CD4-positive, alpha-beta T cell (primary cell): ENCODE results near the gene HIGD2B. TPM values are rescaled to one million over a fixed set of nuclear protein-coding genes. Genes with fewer than 3 reads are reported as not detected.

ENCODE experiments used
- ATAC-seq: fragments of 200-7000 bp; cut with Tn5 transposase; one replicate; pipeline ENCODE4 v1.10.0; 2022; ENCODE audit warnings: mild to moderate bottlenecking; ENCODE audit not compliant: poor library complexity
- CTCF ChIA-PET: fragments of 350-600 bp; sonication (Branson Sonifier 250); formaldehyde crosslinking; loops from one replicate; lab custom pipeline; 2021; ENCODE audit warnings: antibody characterized with exemption, inconsistent platforms; lab: Charles Lee
- POLR2A ChIA-PET: fragments of 350-600 bp; sonication (Branson Sonifier 250); formaldehyde crosslinking; loops from one replicate; lab custom pipeline; 2021; ENCODE audit warnings: antibody characterized with exemption, inconsistent platforms; lab: Charles Lee
- DNase-seq, 14 experiments: peaks; one replicate each; pipeline ENCODE4 v3.0.0-alpha.2; 2013 to 2020; ENCODE audit warnings: mixed read lengths in 2 of 14
- H3K27ac ChIP-seq, 2 donors: one replicate each; pipeline versions ENCODE4 v1.5.1 to v1.7.0; 2013; ENCODE audit warnings: low read length in 2 of 2, low read depth in 1 of 2, mild to moderate bottlenecking in 1 of 2
- H3K27me3 ChIP-seq, 2 experiments: 1 replicate in 1 of 2; 2 replicates in 1 of 2; pipeline versions ENCODE4 v1.6.1 to v1.7.0; 2013; ENCODE audit warnings: low read length in 2 of 2, control low read depth in 1 of 2, mild to moderate bottlenecking in 1 of 2, moderate library complexity in 1 of 2; ENCODE audit not compliant: insufficient read depth in 2 of 2, control insufficient read depth in 1 of 2
- H3K36me3 ChIP-seq: one replicate; pipeline ENCODE4 v1.6.1; 2013; ENCODE audit warnings: low read length, control low read depth; ENCODE audit not compliant: insufficient read depth
- H3K4me1 ChIP-seq: one replicate; pipeline ENCODE4 v1.6.1; 2013; ENCODE audit warnings: low read length, control low read depth; ENCODE audit not compliant: insufficient read depth
- H3K4me3 ChIP-seq: one replicate; pipeline ENCODE4 v1.5.1; 2013; ENCODE audit warnings: mild to moderate bottlenecking, low read length, moderate library complexity
- H3K9me3 ChIP-seq, 2 experiments: 1 replicate in 1 of 2; 2 replicates in 1 of 2; pipeline versions ENCODE4 v1.6.1 to v1.7.0; 2013; ENCODE audit warnings: low read length in 2 of 2, mild to moderate bottlenecking in 2 of 2, control low read depth in 1 of 2, moderate library complexity in 1 of 2; ENCODE audit not compliant: control insufficient read depth in 1 of 2, insufficient read depth in 1 of 2
- H3K27ac Mint-ChIP-seq: one replicate; pipeline ENCODE4 v1.8.0; 2020; ENCODE audit warnings: mixed read lengths
- H3K27me3 Mint-ChIP-seq: one replicate; pipeline ENCODE4 v1.8.0; 2021; ENCODE audit warnings: mixed read lengths
- H3K36me3 Mint-ChIP-seq: one replicate; pipeline ENCODE4 v1.8.0; 2021; ENCODE audit warnings: low read depth, mixed read lengths
- H3K4me1 Mint-ChIP-seq: one replicate; pipeline ENCODE4 v1.8.0; 2021; ENCODE audit warnings: low read depth, mixed read lengths
- H3K4me3 Mint-ChIP-seq: one replicate; pipeline ENCODE4 v1.8.0; 2020; ENCODE audit warnings: mild to moderate bottlenecking, mixed read lengths
- H3K9me3 Mint-ChIP-seq: one replicate; pipeline ENCODE4 v1.8.0; 2020; ENCODE audit warnings: mixed read lengths
- CTCF ChIP-seq: fragments of 200-600 bp; IDR thresholded peaks from one replicate; pipeline ENCODE4 v1.8.0; 2022; ENCODE audit warnings: antibody characterized with exemption, mild to moderate bottlenecking
- intact Hi-C, 2 experiments: fragments of 100-400 bp; cut with DNase I in 1 of 2; cut with micrococcal nuclease in 1 of 2; formaldehyde crosslinking; loops; one replicate each; pipeline versions ENCODE4 v1.15.1 to v1.9.0; 2023 to 2025; cut with DNase I, micrococcal nuclease
- total RNA-seq, 174 experiments: library from RNA in 2 of 174; stranded (reverse) in 2 of 174; gene quantifications; one replicate each; pipeline ENCODE4 v1.2.3 and lab custom pipeline; 2021 to 2026

The HIGD2B gene
- total RNA-seq, 2 experiments from 2014 or later: 0.28 TPM; not detected in 1

GRCh38 chr15:72690938-72691337 lies 5.0 kb upstream of the HIGD2B start:
- TF ChIP-seq CTCF: no peak
- H3K4me3 ChIP-seq: no peak overlapping the region
- no peak for ATAC-seq
- Mint-ChIP-seq H3K27me3 (no peaks in the 10 kb centered on the region), H3K9me3 (no peaks in the 10 kb centered on the region), H3K4me1 (peaks cover 9% of the 10 kb centered on the region), H3K36me3 (peaks cover 10% of the 10 kb centered on the region), H3K27ac (no peak overlapping the region), H3K4me3 (no peak overlapping the region)
- peaks cover 8% of the 10 kb centered on the region for H3K4me1 ChIP-seq
- no peak overlapping the region for H3K27ac ChIP-seq
- ChIA-PET POLR2A (no interaction called here), CTCF (interaction anchor here (1.4 kb wide), 1 partner anchor 20 kb away, joined by 4 read pairs; no protein-coding TSS in a partner anchor)
- H3K9me3 ChIP-seq: no peaks in the 10 kb centered on the region
- intact Hi-C loops: no loop called here
- no peak for DNase-seq
- no peaks in the 10 kb centered on the region for H3K36me3 ChIP-seq
- no peaks in the 10 kb centered on the region for H3K27me3 ChIP-seq

GRCh38 chr15:72688697-72689096 lies 2.7 kb upstream of the HIGD2B start:
- H3K4me1 Mint-ChIP-seq: peaks cover 18% of the 10 kb centered on the region
- no peaks in the 10 kb centered on the region for H3K9me3 Mint-ChIP-seq
- H3K4me3 Mint-ChIP-seq: peak overlapping the region; percentile 3
- CTCF ChIA-PET: interaction anchor here (1.8 kb wide), 1 partner anchor 18 kb away, joined by 8 read pairs; no protein-coding TSS in a partner anchor
- H3K27ac ChIP-seq: no peak overlapping the region
- peaks cover 7% of the 10 kb centered on the region for H3K36me3 Mint-ChIP-seq
- no peak overlapping the region for H3K4me3 ChIP-seq
- TF ChIP-seq CTCF: no peak
- peaks cover 17% of the 10 kb centered on the region for H3K4me1 ChIP-seq
- DNase-seq (no peak), ATAC-seq (no peak)
- intact Hi-C loops: loop anchor here in 1 of 2 experiments (5.0 kb wide), 3 partner anchors 416 to 571 kb away; partner anchors contain the start of genes MYO9A, PARP6, PKM and SENP8
- H3K27ac Mint-ChIP-seq: no peak overlapping the region
- no peaks in the 10 kb centered on the region for H3K27me3 ChIP-seq
- H3K9me3 ChIP-seq: no peaks in the 10 kb centered on the region
- POLR2A ChIA-PET: interaction anchor here (1.1 kb wide), 1 partner anchor 96 kb away, joined by 3 read pairs; no protein-coding TSS in a partner anchor
- no peaks in the 10 kb centered on the region for H3K36me3 ChIP-seq
- H3K27me3 Mint-ChIP-seq: no peaks in the 10 kb centered on the region

GRCh38 chr15:72685301-72685924 lies 569 bp downstream of the HIGD2B start:
- POLR2A ChIA-PET: interaction anchor here (0.9 to 1.4 kb wide), 5 partner anchors 8 to 455 kb away, joined by 3 to 11 read pairs (median 4); partner anchors contain the start of genes ADPGK and PKM
- Mint-ChIP-seq H3K36me3 (peaks cover 7% of the 10 kb centered on the region), H3K27me3 (no peaks in the 10 kb centered on the region), H3K4me1 (peaks cover 18% of the 10 kb centered on the region), H3K9me3 (no peaks in the 10 kb centered on the region), H3K4me3 (peak overlapping the region; percentile 94), H3K27ac (peak overlapping the region; percentile 96)
- H3K4me3 ChIP-seq: peak overlapping the region; percentile 75
- H3K9me3 ChIP-seq: no peaks in the 10 kb centered on the region
- H3K36me3 ChIP-seq: no peaks in the 10 kb centered on the region
- H3K27ac ChIP-seq: peak overlapping the region; percentile 77 to 81
- peaks cover 0 to 3% of the 10 kb centered on the region in 2 experiments for H3K27me3 ChIP-seq
- DNase-seq: peak in 3 of 14 experiments; percentile 1 to 3 (median 2)
- ATAC-seq: no peak
- CTCF ChIA-PET: interaction anchor here (0.8 to 1.6 kb wide), 3 partner anchors 13 to 14 kb away, joined by 3 to 11 read pairs (median 4); no protein-coding TSS in a partner anchor
- intact Hi-C loops: loop anchor here in 1 of 2 experiments (5.0 kb wide), 3 partner anchors 413 to 568 kb away; partner anchors contain the start of genes MYO9A, PARP6, PKM and SENP8
- TF ChIP-seq CTCF: no peak
- H3K4me1 ChIP-seq: peaks cover 17% of the 10 kb centered on the region
